Heart left ventricle (tissue), 13 donors: ENCODE data around the gene BCL2L13.

Experiments
- POLR2A ChIP-seq, 2 donors: fragments of 450-650 bp; IDR thresholded peaks; one replicate each; pipeline ENCODE4 v1.6.1; 2017; ENCODE audit warnings: antibody characterized with exemption in 2 of 2, mild to moderate bottlenecking in 2 of 2, moderate library complexity in 2 of 2
- TF ChIP-seq, protein P1 (sequence below), 12 donors: fragments of 200-600 bp; sonication (generic) in 4 of 12; IDR thresholded peaks; one replicate each; pipeline versions ENCODE4 v1.5.0 to v1.8.0; 2018 to 2022; ENCODE audit warnings: antibody characterized with exemption in 12 of 12, mild to moderate bottlenecking in 5 of 12
- donor health status: ischemic (EF 13 %, LVEDD 7.1; RV severe dilation, severe dysfunction).
- donor health status: DM: no; HTN: yes; CAD: no.
- donor health status: DM: no; HTN: no; CAD: no.
- donor health status: ischemic (EF 25% LVEDD 6.9; RV normal size, moderate dysfunction).
- donor health status: ischemic (EF 25% LVEDD 5.7; RV mildly dilated, moderate dysfunction).
- donor health status: ischemic (EF 35%, LVEDD 5.7; RV mildly dilated, moderate dysfunction).
- donor health status: nonischemic (EF 11% LVEDD 7.7; RV severe dilation, severe dysfunction).
- donor health status: DM: yes; HTN: yes; CAD: no.
- donor health status: PGD.
- donor health status: ischemic (EF 29% LVEDD 5.4; RV normal size, mild dysfunction).
- donor health status: nonischemic (EF 23%, LVEDD 6.1; RV moderate dilation, normal function).

DNA sequence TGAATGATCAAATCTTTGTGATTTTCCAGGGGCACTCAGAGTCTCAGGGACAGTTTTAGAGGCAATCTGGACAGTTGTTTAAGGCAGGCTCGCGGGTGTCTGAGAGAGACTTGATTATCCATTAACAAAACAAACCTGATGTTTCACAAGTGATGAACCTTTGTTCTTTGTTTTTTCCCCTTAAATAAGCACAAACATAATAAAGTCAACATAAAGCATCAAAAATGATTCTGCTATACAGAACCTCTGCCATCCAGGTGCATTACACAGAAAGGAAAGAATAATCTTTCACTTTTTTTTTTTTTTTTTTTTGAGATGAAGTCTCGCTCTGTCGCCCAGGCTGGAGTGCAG lies 122.6 kb downstream of the BCL2L13 start:
- TF ChIP-seq, protein P1, sequence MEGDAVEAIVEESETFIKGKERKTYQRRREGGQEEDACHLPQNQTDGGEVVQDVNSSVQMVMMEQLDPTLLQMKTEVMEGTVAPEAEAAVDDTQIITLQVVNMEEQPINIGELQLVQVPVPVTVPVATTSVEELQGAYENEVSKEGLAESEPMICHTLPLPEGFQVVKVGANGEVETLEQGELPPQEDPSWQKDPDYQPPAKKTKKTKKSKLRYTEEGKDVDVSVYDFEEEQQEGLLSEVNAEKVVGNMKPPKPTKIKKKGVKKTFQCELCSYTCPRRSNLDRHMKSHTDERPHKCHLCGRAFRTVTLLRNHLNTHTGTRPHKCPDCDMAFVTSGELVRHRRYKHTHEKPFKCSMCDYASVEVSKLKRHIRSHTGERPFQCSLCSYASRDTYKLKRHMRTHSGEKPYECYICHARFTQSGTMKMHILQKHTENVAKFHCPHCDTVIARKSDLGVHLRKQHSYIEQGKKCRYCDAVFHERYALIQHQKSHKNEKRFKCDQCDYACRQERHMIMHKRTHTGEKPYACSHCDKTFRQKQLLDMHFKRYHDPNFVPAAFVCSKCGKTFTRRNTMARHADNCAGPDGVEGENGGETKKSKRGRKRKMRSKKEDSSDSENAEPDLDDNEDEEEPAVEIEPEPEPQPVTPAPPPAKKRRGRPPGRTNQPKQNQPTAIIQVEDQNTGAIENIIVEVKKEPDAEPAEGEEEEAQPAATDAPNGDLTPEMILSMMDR (IDR thresholded peaks at IDR 0.05) = no peak
- TF ChIP-seq POLR2A (IDR thresholded peaks at IDR 0.05) = no peak
